Brain microvascular endothelial cell (primary cell): ENCODE results near the gene IL4R.

Experiments
- DNase-seq: peaks from one replicate; pipeline ENCODE4 v3.0.0-alpha.2; 2020
- H3K27ac ChIP-seq: fragments of 250-450 bp; sonication (Bioruptor Pico); 2 replicates; pipeline ENCODE4 v1.5.1; 2020; ENCODE audit warnings: mild to moderate bottlenecking, moderate library complexity
- H3K27me3 ChIP-seq: fragments of 250-450 bp; sonication (Bioruptor Pico); replicated peaks from 2 replicates; pipeline ENCODE4 v1.5.1; 2020; ENCODE audit warnings: mild to moderate bottlenecking
- H3K36me3 ChIP-seq: fragments of 250-450 bp; sonication (Bioruptor Pico); replicated peaks from 2 replicates; pipeline ENCODE4 v1.5.1; 2020; ENCODE audit warnings: mild to moderate bottlenecking
- H3K4me3 ChIP-seq: 2 replicates; pipeline ENCODE4 v1.5.1; 2011; ENCODE audit warnings: low read depth, mild to moderate bottlenecking, control low read depth, low read length, moderate library complexity
- in situ Hi-C: cut with HindIII; loops from 2 replicates; pipeline ENCODE4 v1.10.0; 2017; ENCODE audit warnings: low sequenced_read_pairs, low pct_ligation_motif_present
- TF ChIP-seq, protein P1 (sequence below): IDR thresholded peaks from 2 replicates; pipeline ENCODE4 v1.5.1; 2011; ENCODE audit warnings: low read depth, mild to moderate bottlenecking, moderate library complexity, low read length, control low read depth, inconsistent platforms; ENCODE audit errors: missing control alignments

The IL4R gene

DNA sequence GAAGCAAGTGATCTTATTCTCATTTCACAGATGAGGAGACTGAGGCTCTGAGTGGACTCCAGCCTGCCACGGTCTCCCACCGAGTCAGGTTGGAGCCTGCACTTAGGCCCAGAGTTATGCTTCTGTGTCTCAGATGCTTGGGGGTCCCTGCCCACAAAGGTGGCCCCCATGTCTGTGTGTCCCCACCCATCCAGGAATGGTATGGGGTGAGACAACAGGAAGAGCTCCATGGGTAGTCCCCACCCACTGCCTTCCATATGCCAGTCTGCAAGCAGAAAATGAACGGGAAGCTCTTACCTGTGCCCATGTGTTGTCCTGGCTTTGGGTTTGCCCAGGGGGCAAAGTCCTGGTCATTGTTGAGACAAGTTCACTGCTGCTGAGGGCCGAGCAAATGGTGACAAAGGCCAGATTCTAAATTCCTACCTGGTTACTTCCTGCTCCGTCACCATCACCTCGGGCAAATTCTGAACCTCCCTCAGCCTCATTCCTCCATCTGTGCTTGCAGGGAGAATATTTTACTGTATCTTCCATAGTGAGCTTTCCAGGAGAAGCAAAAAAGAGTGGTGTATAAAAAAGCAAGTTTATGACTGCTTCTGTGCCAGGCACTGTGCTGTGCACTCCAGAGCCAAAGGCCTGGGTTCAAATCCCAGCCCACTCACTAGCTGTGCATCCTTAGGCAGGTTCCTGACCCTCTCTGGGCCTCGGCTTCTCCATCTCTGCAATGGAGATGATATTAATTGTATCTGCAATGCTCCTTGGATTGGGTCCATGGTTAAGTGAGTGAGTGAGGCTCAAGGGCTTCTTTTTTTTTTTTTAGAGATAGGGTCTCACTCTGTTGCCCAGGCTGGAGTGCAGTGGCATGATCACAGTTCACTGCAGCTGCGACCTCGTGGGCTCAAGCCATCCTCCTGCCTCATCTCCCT, 9.3 kb downstream of the IL4R start:
- in situ Hi-C loops, result no loop called here
- TF ChIP-seq, protein P1, sequence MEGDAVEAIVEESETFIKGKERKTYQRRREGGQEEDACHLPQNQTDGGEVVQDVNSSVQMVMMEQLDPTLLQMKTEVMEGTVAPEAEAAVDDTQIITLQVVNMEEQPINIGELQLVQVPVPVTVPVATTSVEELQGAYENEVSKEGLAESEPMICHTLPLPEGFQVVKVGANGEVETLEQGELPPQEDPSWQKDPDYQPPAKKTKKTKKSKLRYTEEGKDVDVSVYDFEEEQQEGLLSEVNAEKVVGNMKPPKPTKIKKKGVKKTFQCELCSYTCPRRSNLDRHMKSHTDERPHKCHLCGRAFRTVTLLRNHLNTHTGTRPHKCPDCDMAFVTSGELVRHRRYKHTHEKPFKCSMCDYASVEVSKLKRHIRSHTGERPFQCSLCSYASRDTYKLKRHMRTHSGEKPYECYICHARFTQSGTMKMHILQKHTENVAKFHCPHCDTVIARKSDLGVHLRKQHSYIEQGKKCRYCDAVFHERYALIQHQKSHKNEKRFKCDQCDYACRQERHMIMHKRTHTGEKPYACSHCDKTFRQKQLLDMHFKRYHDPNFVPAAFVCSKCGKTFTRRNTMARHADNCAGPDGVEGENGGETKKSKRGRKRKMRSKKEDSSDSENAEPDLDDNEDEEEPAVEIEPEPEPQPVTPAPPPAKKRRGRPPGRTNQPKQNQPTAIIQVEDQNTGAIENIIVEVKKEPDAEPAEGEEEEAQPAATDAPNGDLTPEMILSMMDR, result no peak
- Histone ChIP-seq H3K27me3 (no peaks in the 10 kb centered on the region), H3K4me3 (no peak overlapping the region), H3K27ac (no peak overlapping the region), H3K36me3 (no peaks in the 10 kb centered on the region)
- DNase-seq, result no peak

DNA sequence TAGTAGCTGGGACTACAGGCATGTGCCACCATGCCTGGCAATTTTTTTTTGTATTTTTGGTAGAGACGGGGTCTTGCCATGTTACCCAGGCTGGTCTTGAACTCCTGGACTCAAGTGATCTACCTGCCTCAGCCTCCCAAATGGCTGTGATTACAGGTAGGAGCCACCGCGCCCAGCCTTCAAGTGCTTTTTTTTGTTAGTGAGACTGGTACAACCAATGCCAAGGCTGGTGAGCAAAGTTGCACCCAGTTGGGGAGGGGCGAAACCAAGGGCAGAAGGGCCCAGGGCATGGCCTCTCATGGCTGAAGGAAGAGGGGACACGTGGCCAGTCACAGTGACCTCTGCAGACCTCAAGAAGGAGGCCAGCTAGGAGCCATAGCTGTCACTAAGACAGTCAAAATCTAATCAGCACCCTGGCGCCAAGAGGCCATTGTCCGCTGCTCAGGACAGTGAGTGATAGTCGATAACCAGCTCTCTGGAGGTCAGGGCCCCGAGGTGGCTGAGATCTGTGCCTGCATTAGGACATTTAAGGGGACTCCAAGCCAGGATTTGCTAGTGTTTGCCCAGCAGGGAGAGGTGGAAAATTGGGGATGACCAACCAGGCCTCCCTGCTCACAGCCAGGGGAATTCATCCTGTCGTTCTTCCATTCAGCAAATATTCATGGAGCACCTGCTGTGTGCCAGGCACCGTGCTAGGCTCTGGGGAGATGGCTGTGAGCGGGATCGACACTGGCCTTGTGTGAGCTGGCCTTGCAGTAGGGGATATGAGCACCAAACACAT, 10.2 kb downstream of the IL4R start:
- in situ Hi-C loops, result no loop called here
- no peak overlapping the region for H3K27ac ChIP-seq
- no peak for DNase-seq
- TF ChIP-seq, protein P1, result no peak
- no peaks in the 10 kb centered on the region for H3K36me3 ChIP-seq
- no peak overlapping the region for H3K4me3 ChIP-seq
- H3K27me3 ChIP-seq, result no peaks in the 10 kb centered on the region

DNA sequence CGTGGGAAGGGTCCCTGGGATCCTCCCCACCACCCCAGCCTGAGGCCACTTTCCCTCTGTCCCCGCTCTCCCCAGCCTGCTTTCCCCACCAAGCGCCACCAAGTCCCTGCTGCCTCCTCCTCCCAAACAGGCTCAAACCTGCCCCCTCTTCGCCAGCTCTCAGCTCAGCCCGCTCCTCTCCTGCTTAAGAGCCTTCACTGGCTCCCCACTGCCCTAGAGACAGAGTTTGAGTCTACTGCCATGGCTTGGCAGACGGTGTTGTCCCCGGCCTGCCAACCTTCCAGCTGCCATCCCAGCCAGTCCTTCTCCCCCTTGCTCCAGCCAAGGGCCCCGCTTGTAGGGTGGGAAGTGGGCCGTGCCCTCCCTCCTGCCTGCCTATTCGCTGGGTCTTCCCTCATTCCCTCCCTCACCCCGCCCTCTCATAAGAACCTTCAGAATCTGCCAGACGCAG, 11.1 kb downstream of the IL4R start:
- no peaks in the 10 kb centered on the region for H3K27me3 ChIP-seq
- in situ Hi-C loops, result no loop called here
- no peaks in the 10 kb centered on the region for H3K36me3 ChIP-seq
- DNase-seq, result no peak
- H3K4me3 ChIP-seq, result no peak overlapping the region
- TF ChIP-seq, protein P1, result no peak
- no peak overlapping the region for H3K27ac ChIP-seq

GRCh38 chr16:27325736-27326135, 12.0 kb downstream of the IL4R start:
- Histone ChIP-seq H3K27me3 (no peaks in the 10 kb centered on the region), H3K27ac (peak overlapping the region; percentile 99), H3K4me3 (no peak overlapping the region), H3K36me3 (no peaks in the 10 kb centered on the region)
- in situ Hi-C loops, result no loop called here
- no peak for DNase-seq
- TF ChIP-seq, protein P1, result no peak

DNA sequence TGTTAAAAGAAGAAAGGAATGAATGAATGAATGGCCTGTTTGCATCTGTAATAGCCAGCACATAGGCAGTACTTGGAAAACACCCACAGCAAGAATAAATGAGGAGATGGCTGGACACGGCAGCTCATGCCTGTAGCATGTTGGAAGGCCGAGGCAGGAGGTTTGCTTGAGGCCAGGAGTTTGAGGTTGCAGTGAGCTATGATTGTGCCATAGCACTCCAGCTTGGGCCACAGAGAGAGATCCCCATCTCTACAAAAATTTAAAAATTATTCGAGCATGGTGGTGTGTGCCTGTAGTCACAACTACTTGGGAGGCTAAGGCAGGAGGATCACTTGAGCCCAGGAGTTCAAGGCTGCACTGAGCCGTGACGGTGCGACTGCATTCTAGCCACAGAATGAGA, 12.5 kb downstream of the IL4R start:
- H3K27ac ChIP-seq, result peak overlapping the region; percentile 99
- in situ Hi-C loops, result no loop called here
- TF ChIP-seq, protein P1, result no peak
- H3K36me3 ChIP-seq, result no peaks in the 10 kb centered on the region
- H3K4me3 ChIP-seq, result no peak overlapping the region
- DNase-seq, result no peak
- no peaks in the 10 kb centered on the region for H3K27me3 ChIP-seq
